Measurements from ENCODE around the gene PFDN6. TPM values are rescaled to one million over a fixed set of nuclear protein-coding genes. Genes with fewer than 3 reads are reported as not detected.

Gene PFDN6
- total and polyA plus RNA-seq, 2 of the 13 experiments (the other 11 are each of a cell fraction or from before 2014, with no cell fraction given), result 75.5 to 87.0 TPM

GRCh38 chr6:33288921-33289783, at the start of gene PFDN6, which contains the start of gene WDR46 (continued):
- TF ChIP-seq ASH2L (IDR thresholded peaks at IDR 0.05; ENCODE audit: insufficient read length, low read depth, low read length) (peak; percentile 88), ZNF607 (CRISPR knock-in tag; IDR thresholded peaks at IDR 0.05; ENCODE audit: borderline replicate concordance) (peak; percentile 47; the same call in 1 of the 2 replicates), GTF2F1 (IDR thresholded peaks at IDR 0.05; ENCODE audit: low read length) (no peak), MZF1 (CRISPR knock-in tag; IDR thresholded peaks at IDR 0.05; ENCODE audit: borderline replicate concordance) (no peak), MTERF4 (CRISPR knock-in tag; IDR thresholded peaks at IDR 0.05) (no peak), ZNF674 (CRISPR knock-in tag; IDR thresholded peaks at IDR 0.05; ENCODE audit: low read depth) (no peak), NCOR1 (IDR thresholded peaks at IDR 0.05; ENCODE audit: borderline replicate concordance, low read length) (peak; percentile 47; the same call in 1 of the 2 replicates), DZIP1 (CRISPR knock-in tag; IDR thresholded peaks at IDR 0.05) (no peak), ZNF44 (CRISPR knock-in tag; IDR thresholded peaks at IDR 0.05) (no peak), SP5 (CRISPR knock-in tag; IDR thresholded peaks at IDR 0.05; ENCODE audit: borderline replicate concordance, low read depth) (peak; percentile 26; the same call in 1 of the 2 replicates), TP53 (CRISPR knock-in tag; conservative IDR thresholded peaks at IDR 0.05) (0 out of 2 replicates have a peak, but pooled peaks have one; percentile 26), KDM6A (CRISPR knock-in tag; IDR thresholded peaks at IDR 0.05; ENCODE audit: low read depth) (no peak), EED (CRISPR knock-in tag; IDR thresholded peaks at IDR 0.05) (peak; percentile 61; the same call in 1 of the 2 replicates), ZNF547 (CRISPR knock-in tag; IDR thresholded peaks at IDR 0.05) (no peak), ZNF550 (CRISPR knock-in tag; IDR thresholded peaks at IDR 0.05; ENCODE audit: borderline replicate concordance) (no peak), ZNF552 (CRISPR knock-in tag; IDR thresholded peaks at IDR 0.05; ENCODE audit: borderline replicate concordance) (no peak), ZNF329 (CRISPR knock-in tag; IDR thresholded peaks at IDR 0.05; ENCODE audit: low read depth) (no peak), ZSCAN21 (CRISPR knock-in tag; IDR thresholded peaks at IDR 0.05; ENCODE audit: borderline replicate concordance) (0 out of 2 replicates have a peak, but pooled peaks have one; percentile 4), DMAP1 (CRISPR knock-in tag; IDR thresholded peaks at IDR 0.05) (peak; percentile 75), ZFAT (CRISPR knock-in tag; conservative IDR thresholded peaks at IDR 0.05) (no peak), SRSF4 (IDR thresholded peaks at IDR 0.05; ENCODE audit: low read depth, low read length, poor library complexity, severe bottlenecking) (no peak)
